WTC11 (cell line): ENCODE data around the gene ZFP62. TPM values are rescaled to one million over a fixed set of nuclear protein-coding genes. Genes with fewer than 3 reads are reported as not detected.

Experiments
- ATAC-seq: fragments of 200-7000 bp; cut with Tn5 transposase; 2 replicates; pipeline ENCODE4 v1.10.0; 2021; ENCODE audit warnings: mild to moderate bottlenecking, moderate library complexity
- CTCF ChIA-PET: fragments of 300-600 bp; sonication (Branson Sonifier 250); formaldehyde crosslinking; loops from one replicate; lab custom pipeline; 2021; ENCODE audit warnings: antibody characterized with exemption; lab: Charles Lee
- POLR2A ChIA-PET: fragments of 350-600 bp; sonication (Branson Sonifier 250); formaldehyde crosslinking; loops from one replicate; lab custom pipeline; 2021; ENCODE audit warnings: antibody characterized with exemption; lab: Charles Lee
- DNase-seq: peaks from one replicate; pipeline ENCODE4 v3.0.0; 2021; ENCODE audit warnings: low spot score
- H3K27ac Mint-ChIP-seq: 2 replicates; pipeline ENCODE4 v1.8.0; 2021; ENCODE audit warnings: mixed read lengths
- H3K27me3 Mint-ChIP-seq: 2 replicates; pipeline ENCODE4 v1.8.0; 2021; ENCODE audit warnings: low read depth, mild to moderate bottlenecking, moderate library complexity, mixed read lengths
- H3K36me3 Mint-ChIP-seq: 2 replicates; pipeline ENCODE4 v1.8.0; 2021; ENCODE audit warnings: mixed read lengths
- H3K4me1 Mint-ChIP-seq: 2 replicates; pipeline ENCODE4 v1.8.0; 2022; ENCODE audit warnings: mixed read lengths
- H3K4me3 Mint-ChIP-seq: 2 replicates; pipeline ENCODE4 v1.8.0; 2021; ENCODE audit warnings: mild to moderate bottlenecking, moderate library complexity, mixed read lengths
- H3K9me3 Mint-ChIP-seq: 2 replicates; pipeline ENCODE4 v1.8.0; 2021; ENCODE audit warnings: mixed read lengths
- CREM ChIP-seq: sonication (generic); formaldehyde crosslinking; IDR thresholded peaks from 2 replicates; pipeline ENCODE4 v1.8.1; 2022; ENCODE audit warnings: mild to moderate bottlenecking, missing genetic modification reagents, moderate library complexity
- E2F4 ChIP-seq: sonication (generic); formaldehyde crosslinking; IDR thresholded peaks from 2 replicates; pipeline ENCODE4 v1.8.1; 2022; ENCODE audit warnings: low read depth, mild to moderate bottlenecking, moderate library complexity, missing genetic modification reagents, borderline replicate concordance
- EMX1 ChIP-seq: fragments of 250-450 bp; sonication (Bioruptor Pico); IDR thresholded peaks from 2 replicates; pipeline ENCODE4 v1.8.0; 2021; ENCODE audit warnings: mild to moderate bottlenecking
- GABPB1 ChIP-seq: sonication (generic); formaldehyde crosslinking; IDR thresholded peaks from 2 replicates; pipeline ENCODE4 v1.8.1; 2023; ENCODE audit warnings: mild to moderate bottlenecking, missing genetic modification reagents
- GTF2I ChIP-seq: fragments of 250-450 bp; sonication (Bioruptor Pico); conservative IDR thresholded peaks from 2 replicates; pipeline ENCODE4 v1.4.0; 2021; ENCODE audit warnings: mild to moderate bottlenecking
- IRF2 ChIP-seq: sonication (generic); formaldehyde crosslinking; IDR thresholded peaks from 2 replicates; pipeline ENCODE4 v1.8.0; 2022; ENCODE audit warnings: low read depth, missing genetic modification reagents, borderline replicate concordance
- OVOL2 ChIP-seq: fragments of 250-450 bp; sonication (Bioruptor Pico); IDR thresholded peaks from 2 replicates; pipeline ENCODE4 v1.9.0; 2021; ENCODE audit warnings: mild to moderate bottlenecking, borderline replicate concordance
- RELA ChIP-seq: sonication (generic); formaldehyde crosslinking; IDR thresholded peaks from 2 replicates; pipeline ENCODE4 v1.8.1; 2022; ENCODE audit warnings: missing genetic modification reagents, mild to moderate bottlenecking, borderline replicate concordance
- SP1 ChIP-seq: sonication (generic); formaldehyde crosslinking; conservative IDR thresholded peaks from 2 replicates; pipeline ENCODE4 v1.8.1; 2022; ENCODE audit warnings: missing genetic modification reagents
- TEAD4 ChIP-seq: sonication (generic); formaldehyde crosslinking; IDR thresholded peaks from 2 replicates; pipeline ENCODE4 v1.8.0; 2022; ENCODE audit warnings: mild to moderate bottlenecking, missing genetic modification reagents
- ZNF121 ChIP-seq: sonication (generic); formaldehyde crosslinking; IDR thresholded peaks from 2 replicates; pipeline ENCODE4 v1.8.0; 2023; ENCODE audit warnings: missing genetic modification reagents
- ZNF232 ChIP-seq: sonication (generic); formaldehyde crosslinking; IDR thresholded peaks from 2 replicates; pipeline ENCODE4 v1.8.0; 2022; ENCODE audit warnings: mild to moderate bottlenecking, missing genetic modification reagents
- ZSCAN18 ChIP-seq: fragments of 250-450 bp; sonication (Bioruptor Pico); IDR thresholded peaks from 2 replicates; pipeline ENCODE4 v2.1.2; 2022; ENCODE audit warnings: mild to moderate bottlenecking, moderate library complexity
- total RNA-seq: library from RNA; stranded (reverse); gene quantifications from 3 replicates; pipeline ENCODE4 v1.2.3, GENCODE V29; 2021
- TF ChIP-seq, protein P1 (sequence below): sonication (generic); formaldehyde crosslinking; IDR thresholded peaks from 2 replicates; pipeline ENCODE4 v1.8.0; 2023; ENCODE audit warnings: mild to moderate bottlenecking, missing genetic modification reagents
- TF ChIP-seq, protein P2 (sequence below): sonication (generic); formaldehyde crosslinking; IDR thresholded peaks from 2 replicates; pipeline ENCODE4 v1.8.1; 2022; ENCODE audit warnings: mild to moderate bottlenecking, missing genetic modification reagents, moderate library complexity, borderline replicate concordance
- TF ChIP-seq, protein P3 (sequence below): sonication (generic); formaldehyde crosslinking; IDR thresholded peaks from 2 replicates; pipeline ENCODE4 v1.8.0; 2022; ENCODE audit warnings: missing genetic modification reagents
- TF ChIP-seq, protein P4 (sequence below): fragments of 250-450 bp; sonication (Bioruptor Pico); conservative IDR thresholded peaks from 2 replicates; pipeline ENCODE4 v1.9.0; 2021; ENCODE audit warnings: mild to moderate bottlenecking

ZFP62 gene
- total RNA-seq, 1 experiment from 2014 or later, result 41.2 TPM

- ATAC-seq (no peak), DNase-seq (no peak)
- peaks cover 13% of the 10 kb centered on the region for H3K9me3 Mint-ChIP-seq
- H3K4me1 Mint-ChIP-seq, result peaks cover 40% of the 10 kb centered on the region
- no peak overlapping the region for H3K27ac Mint-ChIP-seq
- H3K36me3 Mint-ChIP-seq, result peaks cover 9% of the 10 kb centered on the region; the same call in 1 of the 2 replicates
- POLR2A ChIA-PET, result no interaction called here
- CTCF ChIA-PET, result interaction anchor here (1.4 kb wide), 2 partner anchors 42 to 126 kb away, joined by 3 to 4 read pairs; no protein-coding TSS in a partner anchor
- no peak overlapping the region for H3K4me3 Mint-ChIP-seq
- TF ChIP-seq, protein P1, sequence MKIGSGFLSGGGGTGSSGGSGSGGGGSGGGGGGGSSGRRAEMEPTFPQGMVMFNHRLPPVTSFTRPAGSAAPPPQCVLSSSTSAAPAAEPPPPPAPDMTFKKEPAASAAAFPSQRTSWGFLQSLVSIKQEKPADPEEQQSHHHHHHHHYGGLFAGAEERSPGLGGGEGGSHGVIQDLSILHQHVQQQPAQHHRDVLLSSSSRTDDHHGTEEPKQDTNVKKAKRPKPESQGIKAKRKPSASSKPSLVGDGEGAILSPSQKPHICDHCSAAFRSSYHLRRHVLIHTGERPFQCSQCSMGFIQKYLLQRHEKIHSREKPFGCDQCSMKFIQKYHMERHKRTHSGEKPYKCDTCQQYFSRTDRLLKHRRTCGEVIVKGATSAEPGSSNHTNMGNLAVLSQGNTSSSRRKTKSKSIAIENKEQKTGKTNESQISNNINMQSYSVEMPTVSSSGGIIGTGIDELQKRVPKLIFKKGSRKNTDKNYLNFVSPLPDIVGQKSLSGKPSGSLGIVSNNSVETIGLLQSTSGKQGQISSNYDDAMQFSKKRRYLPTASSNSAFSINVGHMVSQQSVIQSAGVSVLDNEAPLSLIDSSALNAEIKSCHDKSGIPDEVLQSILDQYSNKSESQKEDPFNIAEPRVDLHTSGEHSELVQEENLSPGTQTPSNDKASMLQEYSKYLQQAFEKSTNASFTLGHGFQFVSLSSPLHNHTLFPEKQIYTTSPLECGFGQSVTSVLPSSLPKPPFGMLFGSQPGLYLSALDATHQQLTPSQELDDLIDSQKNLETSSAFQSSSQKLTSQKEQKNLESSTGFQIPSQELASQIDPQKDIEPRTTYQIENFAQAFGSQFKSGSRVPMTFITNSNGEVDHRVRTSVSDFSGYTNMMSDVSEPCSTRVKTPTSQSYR (CRISPR knock-in tag), result no peak
- TF ChIP-seq ZSCAN18 (CRISPR knock-in tag), result no peak
- no peak for TF ChIP-seq SP1 (CRISPR knock-in tag)
- no peak for TF ChIP-seq IRF2 (CRISPR knock-in tag)
- no peak for TF ChIP-seq TEAD4 (CRISPR knock-in tag)
- no peak for TF ChIP-seq OVOL2 (CRISPR knock-in tag)
- no peak for TF ChIP-seq E2F4 (CRISPR knock-in tag)
- TF ChIP-seq GTF2I, result no peak
- TF ChIP-seq ZNF232 (CRISPR knock-in tag), result no peak
- TF ChIP-seq, protein P2, sequence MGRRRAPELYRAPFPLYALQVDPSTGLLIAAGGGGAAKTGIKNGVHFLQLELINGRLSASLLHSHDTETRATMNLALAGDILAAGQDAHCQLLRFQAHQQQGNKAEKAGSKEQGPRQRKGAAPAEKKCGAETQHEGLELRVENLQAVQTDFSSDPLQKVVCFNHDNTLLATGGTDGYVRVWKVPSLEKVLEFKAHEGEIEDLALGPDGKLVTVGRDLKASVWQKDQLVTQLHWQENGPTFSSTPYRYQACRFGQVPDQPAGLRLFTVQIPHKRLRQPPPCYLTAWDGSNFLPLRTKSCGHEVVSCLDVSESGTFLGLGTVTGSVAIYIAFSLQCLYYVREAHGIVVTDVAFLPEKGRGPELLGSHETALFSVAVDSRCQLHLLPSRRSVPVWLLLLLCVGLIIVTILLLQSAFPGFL, result no peak
- peaks cover 3% of the 10 kb centered on the region for H3K27me3 Mint-ChIP-seq
Measured at GRCh38 chr5:180910735-180911134, 49.7 kb upstream of the ZFP62 start.

DNA sequence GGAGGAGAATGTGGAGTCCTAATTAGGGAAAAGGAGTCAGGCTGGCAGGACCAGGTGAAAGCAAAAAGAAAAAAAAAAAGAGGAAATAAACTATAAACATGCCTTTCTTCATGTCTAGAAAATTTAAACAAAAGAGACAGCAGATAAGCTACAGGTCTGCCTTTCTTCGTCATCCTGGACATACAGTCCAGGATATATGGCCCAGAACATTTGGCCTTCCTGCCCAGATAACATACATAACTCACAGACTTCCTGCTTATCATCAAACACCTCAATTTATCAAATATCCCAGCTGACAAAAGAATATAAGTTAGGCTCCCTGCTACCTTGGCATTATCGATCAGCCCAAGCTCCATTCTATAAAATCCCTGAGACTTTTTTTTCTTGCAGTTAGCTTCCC lies 49.1 kb upstream of the ZFP62 start:
- Mint-ChIP-seq H3K27ac (no peak overlapping the region), H3K36me3 (peaks cover 10% of the 10 kb centered on the region; the same call in 1 of the 2 replicates), H3K27me3 (peaks cover 5% of the 10 kb centered on the region), H3K4me3 (no peak overlapping the region), H3K4me1 (peaks cover 37% of the 10 kb centered on the region), H3K9me3 (peaks cover 15% of the 10 kb centered on the region)
- TF ChIP-seq, protein P3, sequence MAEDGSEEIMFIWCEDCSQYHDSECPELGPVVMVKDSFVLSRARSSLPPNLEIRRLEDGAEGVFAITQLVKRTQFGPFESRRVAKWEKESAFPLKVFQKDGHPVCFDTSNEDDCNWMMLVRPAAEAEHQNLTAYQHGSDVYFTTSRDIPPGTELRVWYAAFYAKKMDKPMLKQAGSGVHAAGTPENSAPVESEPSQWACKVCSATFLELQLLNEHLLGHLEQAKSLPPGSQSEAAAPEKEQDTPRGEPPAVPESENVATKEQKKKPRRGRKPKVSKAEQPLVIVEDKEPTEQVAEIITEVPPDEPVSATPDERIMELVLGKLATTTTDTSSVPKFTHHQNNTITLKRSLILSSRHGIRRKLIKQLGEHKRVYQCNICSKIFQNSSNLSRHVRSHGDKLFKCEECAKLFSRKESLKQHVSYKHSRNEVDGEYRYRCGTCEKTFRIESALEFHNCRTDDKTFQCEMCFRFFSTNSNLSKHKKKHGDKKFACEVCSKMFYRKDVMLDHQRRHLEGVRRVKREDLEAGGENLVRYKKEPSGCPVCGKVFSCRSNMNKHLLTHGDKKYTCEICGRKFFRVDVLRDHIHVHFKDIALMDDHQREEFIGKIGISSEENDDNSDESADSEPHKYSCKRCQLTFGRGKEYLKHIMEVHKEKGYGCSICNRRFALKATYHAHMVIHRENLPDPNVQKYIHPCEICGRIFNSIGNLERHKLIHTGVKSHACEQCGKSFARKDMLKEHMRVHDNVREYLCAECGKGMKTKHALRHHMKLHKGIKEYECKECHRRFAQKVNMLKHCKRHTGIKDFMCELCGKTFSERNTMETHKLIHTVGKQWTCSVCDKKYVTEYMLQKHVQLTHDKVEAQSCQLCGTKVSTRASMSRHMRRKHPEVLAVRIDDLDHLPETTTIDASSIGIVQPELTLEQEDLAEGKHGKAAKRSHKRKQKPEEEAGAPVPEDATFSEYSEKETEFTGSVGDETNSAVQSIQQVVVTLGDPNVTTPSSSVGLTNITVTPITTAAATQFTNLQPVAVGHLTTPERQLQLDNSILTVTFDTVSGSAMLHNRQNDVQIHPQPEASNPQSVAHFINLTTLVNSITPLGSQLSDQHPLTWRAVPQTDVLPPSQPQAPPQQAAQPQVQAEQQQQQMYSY (CRISPR knock-in tag), result no peak
- TF ChIP-seq, protein P4, sequence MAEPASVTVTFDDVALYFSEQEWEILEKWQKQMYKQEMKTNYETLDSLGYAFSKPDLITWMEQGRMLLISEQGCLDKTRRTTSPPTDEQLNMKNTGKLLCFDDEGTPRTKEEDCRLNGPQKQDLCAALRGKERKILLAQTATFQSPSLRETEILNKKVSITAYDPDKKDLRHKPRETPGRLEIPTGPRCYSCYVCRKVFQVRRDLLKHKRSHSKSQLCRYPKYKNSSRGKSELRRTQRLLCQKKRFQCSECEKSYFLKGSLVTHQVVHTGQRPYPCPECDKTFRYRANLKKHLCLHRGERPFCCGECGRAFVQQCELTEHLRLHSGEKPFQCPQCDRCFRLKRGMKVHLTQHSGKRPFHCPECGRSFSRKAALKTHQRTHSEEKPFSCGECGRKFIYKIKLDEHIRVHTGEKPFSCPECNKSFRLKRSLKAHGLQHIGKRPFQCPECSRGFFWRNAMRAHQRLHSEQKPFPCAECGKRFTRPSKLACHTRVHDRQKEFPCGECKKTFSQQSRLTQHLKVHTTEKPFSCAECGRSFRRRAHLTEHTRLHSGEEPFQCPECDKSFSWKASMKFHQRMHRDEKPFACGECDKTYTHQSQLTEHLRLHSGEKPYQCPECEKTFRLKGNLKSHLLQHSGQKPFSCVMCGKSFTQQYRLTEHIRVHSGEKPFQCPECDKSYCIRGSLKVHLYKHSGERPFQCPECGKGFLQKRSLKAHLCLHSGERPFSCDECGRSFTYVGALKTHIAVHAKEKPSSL, result no peak
- TF ChIP-seq GABPB1 (CRISPR knock-in tag) (no peak), CREM (CRISPR knock-in tag) (no peak), RELA (CRISPR knock-in tag) (no peak), ZNF121 (CRISPR knock-in tag) (no peak), EMX1 (CRISPR knock-in tag) (no peak)
- DNase-seq (no peak), ATAC-seq (no peak)
- ChIA-PET POLR2A (no interaction called here), CTCF (interaction anchor here (1.4 to 1.8 kb wide), 3 partner anchors 41 to 126 kb away, joined by 3 to 7 read pairs (median 4); partner anchors contain the start of gene ZFP62)
